ENCODE data around the gene PARVA. TPM values are rescaled to one million over a fixed set of nuclear protein-coding genes. Genes with fewer than 3 reads are reported as not detected.

The PARVA gene
- total RNA-seq, 2 donors from 2014 or later: 38.4 to 55.1 TPM

DNA sequence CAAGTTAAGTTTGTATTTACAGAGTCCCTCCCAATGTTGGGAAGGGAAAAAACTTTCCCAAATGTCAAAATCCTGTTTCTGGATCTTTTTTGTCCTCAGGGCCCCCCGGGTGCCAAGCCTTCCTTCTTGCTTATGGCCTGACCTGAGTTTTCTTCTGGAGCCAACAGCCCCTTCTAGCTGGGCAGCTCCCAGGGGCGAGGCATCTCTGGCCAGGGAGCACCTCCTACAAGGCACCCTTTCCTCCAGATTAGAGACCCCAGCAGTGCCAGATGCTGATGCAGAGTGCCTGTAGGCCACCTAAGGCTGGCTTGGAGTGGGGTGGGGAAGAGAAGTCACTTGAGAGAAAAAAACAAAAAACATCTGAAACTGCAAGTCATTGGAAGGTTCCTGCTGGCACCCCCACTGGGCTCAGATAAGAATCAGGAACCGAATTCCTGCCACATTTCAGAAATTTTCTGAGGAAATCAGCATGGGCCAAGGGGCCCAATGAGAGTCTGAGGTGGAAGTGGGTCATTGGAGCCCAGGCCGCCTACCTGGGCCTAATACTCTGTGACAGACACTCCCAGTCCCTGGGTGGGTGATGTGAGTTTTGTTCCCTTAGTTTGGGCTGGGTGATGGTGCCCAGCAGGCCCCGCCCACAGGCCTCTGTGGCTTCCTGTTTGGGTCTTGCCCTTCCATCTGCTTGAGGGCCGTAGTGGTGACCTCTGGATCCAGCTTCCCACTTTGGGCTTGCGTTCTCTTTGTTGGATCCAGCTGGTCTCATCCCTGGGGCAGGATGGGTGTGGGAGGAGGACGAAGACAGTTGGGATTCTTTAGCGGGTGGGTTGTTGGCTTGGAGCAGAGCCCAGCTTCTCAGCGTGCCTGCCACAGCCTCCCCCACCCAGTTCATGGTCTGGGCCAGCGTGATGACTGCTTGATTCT lies 40.6 kb downstream of the PARVA start:
- Histone ChIP-seq H3K4me1 (replicated peaks) (peaks cover 2% of the 10 kb centered on the region), H3K4me3 (no peak overlapping the region), H3K36me3 (no peaks in the 10 kb centered on the region), H3K9me3 (no peaks in the 10 kb centered on the region), H3K27me3 (replicated peaks; ENCODE audit: insufficient read depth) (no peaks in the 10 kb centered on the region), H3K27ac (no peak overlapping the region)
- intact Hi-C loops (cut with DNase I): no loop called here
- TF ChIP-seq, protein P1, sequence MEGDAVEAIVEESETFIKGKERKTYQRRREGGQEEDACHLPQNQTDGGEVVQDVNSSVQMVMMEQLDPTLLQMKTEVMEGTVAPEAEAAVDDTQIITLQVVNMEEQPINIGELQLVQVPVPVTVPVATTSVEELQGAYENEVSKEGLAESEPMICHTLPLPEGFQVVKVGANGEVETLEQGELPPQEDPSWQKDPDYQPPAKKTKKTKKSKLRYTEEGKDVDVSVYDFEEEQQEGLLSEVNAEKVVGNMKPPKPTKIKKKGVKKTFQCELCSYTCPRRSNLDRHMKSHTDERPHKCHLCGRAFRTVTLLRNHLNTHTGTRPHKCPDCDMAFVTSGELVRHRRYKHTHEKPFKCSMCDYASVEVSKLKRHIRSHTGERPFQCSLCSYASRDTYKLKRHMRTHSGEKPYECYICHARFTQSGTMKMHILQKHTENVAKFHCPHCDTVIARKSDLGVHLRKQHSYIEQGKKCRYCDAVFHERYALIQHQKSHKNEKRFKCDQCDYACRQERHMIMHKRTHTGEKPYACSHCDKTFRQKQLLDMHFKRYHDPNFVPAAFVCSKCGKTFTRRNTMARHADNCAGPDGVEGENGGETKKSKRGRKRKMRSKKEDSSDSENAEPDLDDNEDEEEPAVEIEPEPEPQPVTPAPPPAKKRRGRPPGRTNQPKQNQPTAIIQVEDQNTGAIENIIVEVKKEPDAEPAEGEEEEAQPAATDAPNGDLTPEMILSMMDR (IDR thresholded peaks at IDR 0.05): no peak
- TF ChIP-seq POLR2A (IDR thresholded peaks at IDR 0.05): no peak
- no peak for TF ChIP-seq POLR2AphosphoS5 (IDR thresholded peaks at IDR 0.05)
- WGBS: 74% methylated on average over 11 of the region's 11 CpGs
- DNase-seq (ENCODE audit: low spot score): no peak

GRCh38 chr11:12420040-12420439 lies 42.7 kb downstream of the PARVA start:
- no peaks in the 10 kb centered on the region for H3K27me3 ChIP-seq (replicated peaks; ENCODE audit: insufficient read depth)
- TF ChIP-seq POLR2A (IDR thresholded peaks at IDR 0.05) (no peak), POLR2AphosphoS5 (IDR thresholded peaks at IDR 0.05) (no peak)
- TF ChIP-seq, protein P1 (IDR thresholded peaks at IDR 0.05): no peak
- H3K27ac ChIP-seq: no peak overlapping the region
- intact Hi-C loops (cut with DNase I): no loop called here
- no peak for DNase-seq (ENCODE audit: low spot score)
- H3K9me3 ChIP-seq: no peaks in the 10 kb centered on the region
- WGBS: 56% methylated on average over 3 of the region's 3 CpGs
- peaks cover 2% of the 10 kb centered on the region for H3K4me1 ChIP-seq (replicated peaks)
- H3K4me3 ChIP-seq: no peak overlapping the region
- no peaks in the 10 kb centered on the region for H3K36me3 ChIP-seq

DNA sequence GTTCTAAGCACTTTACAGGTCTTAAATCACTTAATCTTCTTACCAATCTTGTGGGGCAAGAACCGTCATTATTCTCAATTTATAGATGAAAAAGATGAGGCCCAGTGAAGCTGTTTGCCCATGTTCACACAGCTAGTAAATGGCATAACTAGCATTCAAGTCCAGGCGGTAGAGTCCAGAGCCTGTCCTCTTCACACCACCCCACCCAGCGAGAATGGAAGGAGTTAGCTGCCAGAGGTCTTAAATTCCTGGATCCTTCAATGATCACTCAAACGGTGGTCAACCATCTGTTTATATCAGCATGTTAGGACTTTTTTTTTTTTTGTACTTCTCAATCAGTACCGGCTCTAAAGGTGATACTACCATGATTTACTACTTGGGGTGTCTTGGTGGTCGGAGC lies 43.3 kb downstream of the PARVA start:
- TF ChIP-seq POLR2A (IDR thresholded peaks at IDR 0.05) (no peak), POLR2AphosphoS5 (IDR thresholded peaks at IDR 0.05) (no peak)
- TF ChIP-seq, protein P1 (IDR thresholded peaks at IDR 0.05): no peak
- Histone ChIP-seq H3K27me3 (replicated peaks; ENCODE audit: insufficient read depth) (no peaks in the 10 kb centered on the region), H3K27ac (no peak overlapping the region), H3K4me1 (replicated peaks) (peaks cover 2% of the 10 kb centered on the region), H3K36me3 (no peaks in the 10 kb centered on the region), H3K4me3 (no peak overlapping the region), H3K9me3 (no peaks in the 10 kb centered on the region)
- intact Hi-C loops (cut with DNase I): no loop called here
- 64% methylated on average over 6 of the region's 6 CpGs for WGBS
- no peak for DNase-seq (ENCODE audit: low spot score)

GRCh38 chr11:12421386-12421785 lies 44.0 kb downstream of the PARVA start:
- H3K4me1 ChIP-seq (replicated peaks): peaks cover 2% of the 10 kb centered on the region
- no peaks in the 10 kb centered on the region for H3K27me3 ChIP-seq (replicated peaks; ENCODE audit: insufficient read depth)
- no peaks in the 10 kb centered on the region for H3K36me3 ChIP-seq
- TF ChIP-seq POLR2A (IDR thresholded peaks at IDR 0.05) (no peak), POLR2AphosphoS5 (IDR thresholded peaks at IDR 0.05) (no peak)
- TF ChIP-seq, protein P1 (IDR thresholded peaks at IDR 0.05): no peak
- intact Hi-C loops (cut with DNase I): no loop called here
- H3K4me3 ChIP-seq: no peak overlapping the region
- H3K27ac ChIP-seq: no peak overlapping the region
- H3K9me3 ChIP-seq: no peaks in the 10 kb centered on the region
- no peak for DNase-seq (ENCODE audit: low spot score)
- 71% methylated on average over 1 of the region's 1 CpG for WGBS

DNA sequence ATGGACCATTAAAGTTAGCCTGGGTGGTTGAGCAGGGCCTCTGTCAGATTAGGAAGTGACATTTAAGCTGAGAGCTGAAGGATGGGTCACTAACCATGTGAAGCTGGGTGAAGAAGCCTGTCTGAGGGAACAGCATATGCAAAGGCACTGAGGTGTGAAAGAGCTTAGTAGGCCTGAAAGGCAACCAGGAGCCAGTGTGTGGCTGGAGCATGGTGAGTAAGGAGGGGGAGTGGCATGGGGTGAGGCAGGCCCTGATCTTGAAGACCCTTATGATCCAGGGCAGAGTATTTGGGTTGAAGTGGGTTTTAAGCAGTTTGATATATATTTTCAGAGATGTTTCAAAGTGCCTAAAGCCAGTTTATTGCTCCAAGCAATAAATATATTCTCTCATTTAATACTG lies 48.8 kb downstream of the PARVA start:
- Histone ChIP-seq H3K36me3 (no peaks in the 10 kb centered on the region), H3K27me3 (replicated peaks; ENCODE audit: insufficient read depth) (no peaks in the 10 kb centered on the region), H3K4me3 (no peak overlapping the region), H3K4me1 (replicated peaks) (peaks cover 8% of the 10 kb centered on the region), H3K27ac (no peak overlapping the region), H3K9me3 (no peaks in the 10 kb centered on the region)
- TF ChIP-seq, protein P1 (IDR thresholded peaks at IDR 0.05): no peak
- TF ChIP-seq POLR2A (IDR thresholded peaks at IDR 0.05) (no peak), POLR2AphosphoS5 (IDR thresholded peaks at IDR 0.05) (no peak)
- intact Hi-C loops (cut with DNase I): no loop called here
- DNase-seq (ENCODE audit: low spot score): no peak
